Bronchial epithelial cell (primary cell): ENCODE results near the gene HOXB8. TPM values are rescaled to one million over a fixed set of nuclear protein-coding genes. Genes with fewer than 3 reads are reported as not detected.
A peak's percentile ranks its signal among the peaks of the same experiment; 100 is the strongest.

Experiments used
- DNase-seq: peaks from one replicate; pipeline ENCODE4 v3.0.0-alpha.2; 2010; ENCODE audit warnings: low read depth
- FAIRE-seq: peaks from 2 replicates; lab custom pipeline; 2011; peaks lifted over from hg19 to GRCh38; lab: Jason Lieb, UNC
- H3K27me3 ChIP-seq: 2 replicates; pipeline ENCODE4 v1.5.1; 2011; ENCODE audit warnings: low read length; ENCODE audit not compliant: control insufficient read depth, insufficient read depth
- H3K36me3 ChIP-seq: 2 replicates; pipeline ENCODE4 v1.5.1; 2011; ENCODE audit warnings: low read length; ENCODE audit not compliant: control insufficient read depth, insufficient read depth
- H3K4me3 ChIP-seq: 2 replicates; pipeline ENCODE4 v1.5.1; 2011; ENCODE audit warnings: mild to moderate bottlenecking, low read depth, low read length, control low read depth
- total RNA-seq: library from RNA; depleted of rRNA; stranded (reverse); fragments of >200 nt; gene quantifications from 2 replicates; pipeline ENCODE4 v1.2.1, GENCODE V29; 2014
- TF ChIP-seq, protein P1 (sequence below): IDR thresholded peaks from 2 replicates; pipeline ENCODE4 v1.5.1; 2011; ENCODE audit warnings: mild to moderate bottlenecking, moderate library complexity, low read length, control low read depth, inconsistent platforms; ENCODE audit not compliant: insufficient read depth, severe bottlenecking

HOXB8 gene
- total RNA-seq, 1 donor from 2014 or later: not detected

DNA sequence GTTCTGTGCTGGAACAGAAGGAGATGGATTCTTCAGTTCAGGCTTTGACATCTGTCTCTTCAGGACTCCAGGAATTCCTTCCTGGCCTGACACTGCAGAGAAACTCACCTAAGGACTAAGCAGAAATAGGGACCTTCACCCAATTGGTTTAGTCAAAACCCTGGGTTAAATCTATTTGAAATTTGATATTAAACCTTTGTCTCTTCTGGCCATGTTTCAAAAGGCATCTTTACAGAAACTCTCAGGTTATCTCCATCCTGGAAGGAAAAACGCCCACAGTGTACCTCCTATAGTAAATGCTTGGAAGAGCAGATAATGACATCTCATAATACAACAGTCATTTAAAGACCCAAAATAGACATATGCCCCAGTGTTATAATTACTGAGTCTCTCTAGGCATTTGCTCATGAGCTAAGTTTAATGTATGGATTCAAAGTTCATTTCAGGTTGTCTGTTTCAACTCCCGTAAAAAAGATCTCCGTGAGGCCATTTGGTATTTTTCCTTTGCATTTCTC lies 31.3 kb downstream of the HOXB8 start:
- peaks cover 86% of the 10 kb centered on the region for H3K27me3 ChIP-seq
- TF ChIP-seq, protein P1, sequence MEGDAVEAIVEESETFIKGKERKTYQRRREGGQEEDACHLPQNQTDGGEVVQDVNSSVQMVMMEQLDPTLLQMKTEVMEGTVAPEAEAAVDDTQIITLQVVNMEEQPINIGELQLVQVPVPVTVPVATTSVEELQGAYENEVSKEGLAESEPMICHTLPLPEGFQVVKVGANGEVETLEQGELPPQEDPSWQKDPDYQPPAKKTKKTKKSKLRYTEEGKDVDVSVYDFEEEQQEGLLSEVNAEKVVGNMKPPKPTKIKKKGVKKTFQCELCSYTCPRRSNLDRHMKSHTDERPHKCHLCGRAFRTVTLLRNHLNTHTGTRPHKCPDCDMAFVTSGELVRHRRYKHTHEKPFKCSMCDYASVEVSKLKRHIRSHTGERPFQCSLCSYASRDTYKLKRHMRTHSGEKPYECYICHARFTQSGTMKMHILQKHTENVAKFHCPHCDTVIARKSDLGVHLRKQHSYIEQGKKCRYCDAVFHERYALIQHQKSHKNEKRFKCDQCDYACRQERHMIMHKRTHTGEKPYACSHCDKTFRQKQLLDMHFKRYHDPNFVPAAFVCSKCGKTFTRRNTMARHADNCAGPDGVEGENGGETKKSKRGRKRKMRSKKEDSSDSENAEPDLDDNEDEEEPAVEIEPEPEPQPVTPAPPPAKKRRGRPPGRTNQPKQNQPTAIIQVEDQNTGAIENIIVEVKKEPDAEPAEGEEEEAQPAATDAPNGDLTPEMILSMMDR: no peak
- no peak overlapping the region for H3K4me3 ChIP-seq
- DNase-seq (no peak), FAIRE-seq (no peak)
- no peaks in the 10 kb centered on the region for H3K36me3 ChIP-seq

DNA sequence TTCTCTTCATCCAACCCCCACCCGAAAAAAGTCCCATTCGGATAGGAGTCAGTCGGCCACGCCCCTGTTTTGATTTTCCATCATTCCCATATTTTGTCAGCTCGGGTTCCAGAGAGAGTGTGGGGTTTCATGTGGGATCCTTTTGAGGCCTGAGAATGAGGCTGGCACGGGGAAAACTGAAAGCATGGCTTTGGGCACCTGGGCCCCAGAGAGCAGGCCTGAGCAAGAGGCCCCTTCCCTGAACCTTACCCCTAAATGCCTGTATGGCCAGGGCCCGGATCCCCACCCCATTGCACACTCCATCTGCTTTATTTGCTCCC lies 32.4 kb downstream of the HOXB8 start:
- Histone ChIP-seq H3K27me3 (peaks cover 83% of the 10 kb centered on the region), H3K36me3 (no peaks in the 10 kb centered on the region), H3K4me3 (no peak overlapping the region)
- TF ChIP-seq, protein P1: no peak
- no peak for FAIRE-seq
- DNase-seq: no peak

DNA sequence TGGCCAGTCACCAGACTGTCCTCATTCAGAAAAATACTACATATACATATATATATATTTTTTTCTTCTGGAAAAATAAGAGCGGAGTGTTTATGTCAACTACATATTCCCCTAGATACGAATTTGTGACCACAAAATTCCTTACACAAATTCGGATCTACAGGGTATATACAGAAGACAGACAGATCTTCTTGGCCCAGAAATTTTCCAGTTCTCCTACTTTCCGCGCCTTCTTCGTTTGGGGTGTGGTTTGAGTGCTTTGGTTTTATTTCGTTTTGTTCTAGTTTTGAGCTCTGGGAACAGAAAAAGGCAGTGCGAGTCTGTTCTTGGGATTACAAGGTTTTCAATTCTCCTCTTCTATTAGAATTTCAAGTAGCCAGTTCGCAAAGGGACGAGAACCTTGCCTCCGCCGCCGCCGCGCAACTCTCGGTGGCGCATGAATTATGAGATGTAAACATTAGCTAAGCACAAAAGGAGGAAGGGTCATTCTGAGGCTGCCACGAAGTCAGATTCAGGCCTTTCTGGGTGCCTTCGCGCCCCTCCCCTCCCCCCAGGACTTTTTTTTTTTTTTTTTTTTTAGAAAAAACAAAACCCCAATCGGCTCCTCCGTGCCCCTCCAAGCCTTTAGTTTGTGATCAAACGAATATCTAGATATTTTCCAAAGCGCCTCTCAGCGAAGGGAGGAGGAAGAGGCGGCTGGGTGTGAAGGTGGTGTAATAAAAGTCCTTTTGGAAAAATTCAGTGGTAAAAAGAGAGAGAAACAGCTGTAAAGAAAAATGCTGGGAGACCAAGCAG lies 35.1 kb downstream of the HOXB8 start:
- H3K4me3 ChIP-seq: no peak overlapping the region
- H3K36me3 ChIP-seq: no peaks in the 10 kb centered on the region
- H3K27me3 ChIP-seq: peaks cover 84% of the 10 kb centered on the region
- FAIRE-seq: no peak
- TF ChIP-seq, protein P1: no peak
- DNase-seq: peak; percentile 2

DNA sequence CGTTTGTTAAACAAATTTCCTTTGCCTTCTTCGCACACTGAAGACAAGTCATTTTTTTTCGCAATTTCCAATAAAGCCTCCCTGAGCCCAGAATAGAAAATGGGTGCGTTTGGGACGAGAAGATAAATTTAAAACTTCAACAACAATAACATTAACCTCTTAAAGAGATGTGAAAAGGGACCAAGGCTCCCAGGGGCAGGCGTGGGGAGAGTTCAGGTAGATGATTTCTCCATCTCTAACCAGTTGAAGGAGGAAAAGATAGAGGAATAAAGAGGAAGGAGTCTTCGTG lies 35.7 kb downstream of the HOXB8 start:
- FAIRE-seq (no peak), DNase-seq (peak; percentile 2)
- peaks cover 84% of the 10 kb centered on the region for H3K27me3 ChIP-seq
- H3K4me3 ChIP-seq: no peak overlapping the region
- TF ChIP-seq, protein P1: no peak
- H3K36me3 ChIP-seq: no peaks in the 10 kb centered on the region

DNA sequence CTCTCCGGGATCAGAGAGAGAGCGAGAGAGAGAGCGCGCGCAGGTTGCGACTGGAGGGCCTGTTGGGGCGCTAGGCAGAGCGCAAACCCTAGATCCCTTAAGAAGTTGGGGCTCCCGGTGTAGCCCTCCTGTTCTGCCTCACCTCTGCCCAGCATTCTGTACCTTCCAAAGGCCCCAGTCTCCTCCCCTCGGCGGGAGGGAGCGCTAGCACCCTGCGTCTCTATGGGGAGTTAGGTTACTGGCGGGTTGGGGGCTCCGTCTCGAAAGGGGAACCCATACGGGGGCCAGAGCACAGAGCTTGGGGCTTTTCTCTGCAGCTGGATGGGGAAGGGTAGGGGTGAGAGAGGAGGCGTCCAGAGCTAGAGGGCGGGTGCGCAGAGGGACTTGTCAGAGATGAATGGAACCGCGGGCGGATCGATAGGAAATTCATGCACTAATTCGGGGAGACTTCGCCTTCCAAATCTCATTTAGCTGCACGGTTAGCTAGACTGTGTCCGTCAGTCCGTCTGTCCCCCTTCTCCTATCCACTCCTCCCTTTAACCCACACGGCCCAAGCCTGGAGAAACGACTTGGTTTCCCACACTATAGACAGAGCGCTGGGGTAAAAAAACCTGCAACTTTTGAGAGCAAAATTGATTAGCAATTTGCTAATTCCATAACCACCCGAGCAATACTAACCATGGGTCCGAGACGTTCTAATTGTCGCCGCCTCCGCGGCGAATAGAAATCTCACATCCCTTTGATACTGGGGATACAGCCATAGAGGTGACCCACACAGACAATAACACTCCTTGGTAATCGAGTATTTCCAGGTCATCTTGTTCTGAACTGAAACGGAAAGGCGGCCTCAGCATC lies 36.2 kb downstream of the HOXB8 start:
- FAIRE-seq: peak; percentile 23
- no peak for DNase-seq
- H3K27me3 ChIP-seq: peaks cover 86% of the 10 kb centered on the region
- no peaks in the 10 kb centered on the region for H3K36me3 ChIP-seq
- TF ChIP-seq, protein P1: no peak
- H3K4me3 ChIP-seq: no peak overlapping the region
